Panc1 (cell line): ENCODE measurements around the gene CDC42EP5. TPM values are rescaled to one million over a fixed set of nuclear protein-coding genes. Genes with fewer than 3 reads are reported as not detected.

Experiments
- ATAC-seq: fragments of 200-7000 bp; cut with Tn5 transposase; 2 replicates; pipeline ENCODE4 v1.9.1; 2020; ENCODE audit warnings: mild to moderate bottlenecking, moderate library complexity
- BruUV-seq: library from RNA; stranded (reverse); fragments of 400-500 nt; replicated peaks from 2 replicates; lab custom pipeline; 2021; lab: Mats Ljungman, UMichigan
- CTCF ChIA-PET: fragments of 300-600 bp; sonication (Branson Sonifier 250); formaldehyde crosslinking; loops from one replicate; lab custom pipeline; 2022; ENCODE audit warnings: antibody characterized with exemption; lab: Charles Lee
- POLR2A ChIA-PET: fragments of 300-600 bp; sonication (Branson Sonifier 250); formaldehyde crosslinking; loops from one replicate; lab custom pipeline; 2022; ENCODE audit warnings: antibody characterized with exemption; lab: Charles Lee
- DNase-seq: peaks from one replicate; pipeline ENCODE4 v3.0.0-alpha.2; 2010; ENCODE audit warnings: low read depth, low spot score
- H3K27ac ChIP-seq: 2 replicates; pipeline ENCODE4 v1.5.1; 2011; ENCODE audit warnings: mild to moderate bottlenecking, low read length, inconsistent platforms
- H3K27me3 ChIP-seq: fragments of 200-500 bp; sonication (Bioruptor generic); 2 replicates; pipeline ENCODE4 v1.6.0; 2014; ENCODE audit warnings: low read length, inconsistent platforms; ENCODE audit not compliant: control insufficient read depth, insufficient read depth
- H3K36me3 ChIP-seq: fragments of 200-500 bp; sonication (Bioruptor generic); 2 replicates; pipeline ENCODE4 v1.5.1; 2014; ENCODE audit warnings: inconsistent platforms, mild to moderate bottlenecking, low read length, moderate library complexity; ENCODE audit not compliant: control insufficient read depth, insufficient read depth
- H3K4me1 ChIP-seq: 2 replicates; pipeline ENCODE4 v1.5.1; 2011; ENCODE audit warnings: inconsistent platforms, mild to moderate bottlenecking, low read length, moderate library complexity; ENCODE audit not compliant: control insufficient read depth, insufficient read depth
- H3K4me3 ChIP-seq, 2 experiments: 2 replicates each; pipeline ENCODE4 v1.5.1; 2011 to 2012; ENCODE audit warnings: low read depth in 2 of 2, low read length in 2 of 2, mild to moderate bottlenecking in 2 of 2, inconsistent platforms in 1 of 2, moderate library complexity in 1 of 2
- H3K9me3 ChIP-seq: fragments of 200-500 bp; sonication (Bioruptor generic); 2 replicates; pipeline ENCODE4 v1.5.1; 2014; ENCODE audit warnings: low read depth, mild to moderate bottlenecking, inconsistent platforms, low read length, moderate library complexity; ENCODE audit not compliant: control insufficient read depth, insufficient read depth
- POLR2AphosphoS5 ChIP-seq: IDR thresholded peaks from 2 replicates; pipeline ENCODE4 v1.6.1; 2012; ENCODE audit warnings: mild to moderate bottlenecking, low read depth, low read length, moderate library complexity
- SIN3A ChIP-seq: IDR thresholded peaks from 2 replicates; pipeline ENCODE4 v1.6.1; 2012; ENCODE audit warnings: low read depth, mild to moderate bottlenecking, low read length, moderate library complexity, borderline replicate concordance; ENCODE audit not compliant: insufficient read depth
- TCF7L2 ChIP-seq: IDR thresholded peaks from 2 replicates; pipeline ENCODE4 v1.6.1; 2011; ENCODE audit warnings: mild to moderate bottlenecking, low read depth, low read length, inconsistent platforms
- in situ Hi-C: cut with HindIII; loops from 2 replicates; pipeline ENCODE4 v1.10.0; 2016; ENCODE audit warnings: low sequenced_read_pairs, low pct_unique_long_range_greater_than_20kb
- intact Hi-C: fragments of 100-400 bp; cut with micrococcal nuclease; formaldehyde crosslinking; loops from one replicate; pipeline ENCODE4 v1.10.0; 2022; ENCODE audit not compliant: unreplicated experiment
- total RNA-seq: library from RNA; stranded (reverse); gene quantifications from one replicate; pipeline ENCODE4 v1.2.1, GENCODE V29; 2021; ENCODE audit not compliant: unreplicated experiment
- TF ChIP-seq, protein P1 (sequence below), 2 experiments: IDR thresholded peaks; 2 replicates each; pipeline ENCODE4 v1.6.1; 2011 to 2012; ENCODE audit warnings: low read depth in 2 of 2, control low read depth in 1 of 2, low read length in 1 of 2, mild to moderate bottlenecking in 1 of 2, moderate library complexity in 1 of 2; ENCODE audit not compliant: insufficient read depth in 1 of 2
- TF ChIP-seq, protein P2 (sequence below): fragments of 450-650 bp; IDR thresholded peaks from 2 replicates; pipeline ENCODE4 v1.5.1; 2017; ENCODE audit warnings: mild to moderate bottlenecking

CDC42EP5 gene
- total RNA-seq, 1 experiment from 2014 or later = 7.1 TPM

DNA sequence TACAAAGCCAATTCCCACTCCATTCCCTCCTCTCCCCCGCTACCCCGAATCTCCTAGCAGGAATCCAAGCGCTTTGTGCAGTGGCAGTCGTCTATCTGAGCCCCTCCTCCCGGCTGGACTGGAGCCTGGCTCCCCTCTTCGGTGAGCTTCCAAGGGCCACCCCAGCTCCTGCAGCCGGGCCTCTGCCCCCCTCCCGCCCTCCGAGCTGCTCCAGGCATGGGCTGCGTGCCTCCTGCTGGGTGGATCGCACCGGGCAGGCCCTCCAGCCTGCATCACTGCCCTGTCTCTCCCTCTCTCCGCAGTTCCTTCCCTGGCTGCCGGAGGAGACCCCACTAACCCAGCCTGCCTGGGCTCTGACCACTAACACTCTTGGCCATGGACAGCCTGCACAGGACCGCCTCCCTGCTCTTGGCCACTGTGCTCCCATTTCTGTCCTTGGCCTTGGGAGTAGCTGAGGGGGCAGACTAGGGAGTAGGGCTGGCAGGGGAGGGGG is 37.0 kb downstream of the CDC42EP5 start:
- Histone ChIP-seq H3K9me3 (no peaks in the 10 kb centered on the region), H3K4me1 (peaks cover 9% of the 10 kb centered on the region; the same call in 1 of the 2 replicates), H3K36me3 (no peaks in the 10 kb centered on the region), H3K4me3 (no peak overlapping the region), H3K27me3 (no peaks in the 10 kb centered on the region), H3K27ac (no peak overlapping the region)
- ChIA-PET POLR2A (no interaction called here), CTCF (no interaction called here)
- in situ Hi-C loops (no loop called here), intact Hi-C loops (no loop called here)
- no peak for ATAC-seq
- no peak for DNase-seq
- no peak for TF ChIP-seq POLR2AphosphoS5
- no peak for TF ChIP-seq TCF7L2
- TF ChIP-seq SIN3A = no peak
- TF ChIP-seq, protein P1, sequence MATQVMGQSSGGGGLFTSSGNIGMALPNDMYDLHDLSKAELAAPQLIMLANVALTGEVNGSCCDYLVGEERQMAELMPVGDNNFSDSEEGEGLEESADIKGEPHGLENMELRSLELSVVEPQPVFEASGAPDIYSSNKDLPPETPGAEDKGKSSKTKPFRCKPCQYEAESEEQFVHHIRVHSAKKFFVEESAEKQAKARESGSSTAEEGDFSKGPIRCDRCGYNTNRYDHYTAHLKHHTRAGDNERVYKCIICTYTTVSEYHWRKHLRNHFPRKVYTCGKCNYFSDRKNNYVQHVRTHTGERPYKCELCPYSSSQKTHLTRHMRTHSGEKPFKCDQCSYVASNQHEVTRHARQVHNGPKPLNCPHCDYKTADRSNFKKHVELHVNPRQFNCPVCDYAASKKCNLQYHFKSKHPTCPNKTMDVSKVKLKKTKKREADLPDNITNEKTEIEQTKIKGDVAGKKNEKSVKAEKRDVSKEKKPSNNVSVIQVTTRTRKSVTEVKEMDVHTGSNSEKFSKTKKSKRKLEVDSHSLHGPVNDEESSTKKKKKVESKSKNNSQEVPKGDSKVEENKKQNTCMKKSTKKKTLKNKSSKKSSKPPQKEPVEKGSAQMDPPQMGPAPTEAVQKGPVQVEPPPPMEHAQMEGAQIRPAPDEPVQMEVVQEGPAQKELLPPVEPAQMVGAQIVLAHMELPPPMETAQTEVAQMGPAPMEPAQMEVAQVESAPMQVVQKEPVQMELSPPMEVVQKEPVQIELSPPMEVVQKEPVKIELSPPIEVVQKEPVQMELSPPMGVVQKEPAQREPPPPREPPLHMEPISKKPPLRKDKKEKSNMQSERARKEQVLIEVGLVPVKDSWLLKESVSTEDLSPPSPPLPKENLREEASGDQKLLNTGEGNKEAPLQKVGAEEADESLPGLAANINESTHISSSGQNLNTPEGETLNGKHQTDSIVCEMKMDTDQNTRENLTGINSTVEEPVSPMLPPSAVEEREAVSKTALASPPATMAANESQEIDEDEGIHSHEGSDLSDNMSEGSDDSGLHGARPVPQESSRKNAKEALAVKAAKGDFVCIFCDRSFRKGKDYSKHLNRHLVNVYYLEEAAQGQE (IDR thresholded peaks at IDR 0.05; ENCODE audit: insufficient read depth in 1 of 2, low read depth in 2 of 2, low read length in 1 of 2) = no peak
- TF ChIP-seq, protein P2, sequence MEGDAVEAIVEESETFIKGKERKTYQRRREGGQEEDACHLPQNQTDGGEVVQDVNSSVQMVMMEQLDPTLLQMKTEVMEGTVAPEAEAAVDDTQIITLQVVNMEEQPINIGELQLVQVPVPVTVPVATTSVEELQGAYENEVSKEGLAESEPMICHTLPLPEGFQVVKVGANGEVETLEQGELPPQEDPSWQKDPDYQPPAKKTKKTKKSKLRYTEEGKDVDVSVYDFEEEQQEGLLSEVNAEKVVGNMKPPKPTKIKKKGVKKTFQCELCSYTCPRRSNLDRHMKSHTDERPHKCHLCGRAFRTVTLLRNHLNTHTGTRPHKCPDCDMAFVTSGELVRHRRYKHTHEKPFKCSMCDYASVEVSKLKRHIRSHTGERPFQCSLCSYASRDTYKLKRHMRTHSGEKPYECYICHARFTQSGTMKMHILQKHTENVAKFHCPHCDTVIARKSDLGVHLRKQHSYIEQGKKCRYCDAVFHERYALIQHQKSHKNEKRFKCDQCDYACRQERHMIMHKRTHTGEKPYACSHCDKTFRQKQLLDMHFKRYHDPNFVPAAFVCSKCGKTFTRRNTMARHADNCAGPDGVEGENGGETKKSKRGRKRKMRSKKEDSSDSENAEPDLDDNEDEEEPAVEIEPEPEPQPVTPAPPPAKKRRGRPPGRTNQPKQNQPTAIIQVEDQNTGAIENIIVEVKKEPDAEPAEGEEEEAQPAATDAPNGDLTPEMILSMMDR = no peak
- BruUV-seq = no TSS peak

DNA sequence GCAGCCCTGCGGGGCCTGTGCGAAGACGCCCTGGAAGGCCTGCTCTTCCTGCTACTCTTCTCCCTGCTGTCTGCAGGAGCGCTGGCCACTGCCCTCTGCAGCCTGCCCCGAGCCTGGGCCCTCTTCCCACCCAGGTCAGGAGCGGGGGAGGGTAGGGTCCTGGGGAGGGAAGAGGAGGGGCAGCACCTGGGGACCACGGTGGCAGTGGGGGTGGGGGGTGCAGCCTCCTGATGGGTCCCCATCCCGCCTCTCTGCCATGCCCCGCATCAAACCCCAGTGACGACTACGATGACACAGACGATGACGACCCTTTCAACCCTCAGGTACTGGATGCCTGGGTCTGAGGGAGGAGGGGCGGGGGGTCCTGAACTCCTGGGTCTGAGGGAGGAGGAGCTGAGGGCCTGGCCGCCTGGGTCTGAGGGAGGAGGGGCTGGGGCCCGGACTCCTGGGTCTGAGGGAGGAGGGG is 37.5 kb downstream of the CDC42EP5 start:
- H3K4me3 ChIP-seq = no peak overlapping the region
- POLR2A ChIA-PET = no interaction called here
- H3K27me3 ChIP-seq = no peaks in the 10 kb centered on the region
- no peaks in the 10 kb centered on the region for H3K9me3 ChIP-seq
- CTCF ChIA-PET = no interaction called here
- intact Hi-C loops (no loop called here), in situ Hi-C loops (no loop called here)
- no peak overlapping the region for H3K27ac ChIP-seq
- H3K4me1 ChIP-seq = peaks cover 11% of the 10 kb centered on the region; the same call in 1 of the 2 replicates
- no TSS peak for BruUV-seq
- TF ChIP-seq TCF7L2 = no peak
- TF ChIP-seq, protein P2 = no peak
- H3K36me3 ChIP-seq = no peaks in the 10 kb centered on the region
- no peak for ATAC-seq
- DNase-seq = no peak
